ENCODE measurements around the gene CAPN14. TPM values are rescaled to one million over a fixed set of nuclear protein-coding genes. Genes with fewer than 3 reads are reported as not detected.

The CAPN14 gene
- total RNA-seq, 1 experiment from 2014 or later: 0.24 TPM

DNA sequence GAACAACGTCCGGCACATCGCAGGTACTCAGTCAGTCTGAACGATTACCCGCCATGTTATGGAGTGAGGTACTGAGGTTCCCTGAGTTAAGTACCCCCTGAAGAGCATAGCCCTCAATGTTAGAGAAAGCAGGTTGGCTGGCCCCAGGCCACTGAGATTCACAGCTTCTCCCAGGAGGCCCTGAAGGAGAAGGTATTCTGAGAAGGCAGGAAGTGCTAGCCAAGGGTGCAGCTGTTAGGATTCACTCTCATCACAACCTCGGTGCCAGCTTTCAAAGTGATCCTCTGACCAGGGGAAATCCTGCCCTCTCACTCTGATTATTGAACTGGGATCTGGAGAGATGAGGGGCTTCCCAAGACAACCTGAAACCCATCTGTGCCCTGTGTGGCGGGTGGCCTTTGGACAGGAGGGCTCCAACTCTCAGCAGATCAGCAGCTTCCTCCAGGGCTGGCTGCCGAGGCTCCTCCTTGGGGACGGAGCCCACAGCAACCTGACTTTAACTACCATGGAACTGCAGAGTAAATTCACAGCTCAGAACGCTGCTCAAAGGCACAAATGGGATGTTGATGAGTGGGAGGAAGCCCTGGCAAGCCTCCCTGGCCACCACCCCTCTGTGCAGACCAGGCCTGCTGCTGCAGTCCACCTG, 24.4 kb upstream of the CAPN14 start:
- no peak for DNase-seq (ENCODE audit: low read depth)

DNA sequence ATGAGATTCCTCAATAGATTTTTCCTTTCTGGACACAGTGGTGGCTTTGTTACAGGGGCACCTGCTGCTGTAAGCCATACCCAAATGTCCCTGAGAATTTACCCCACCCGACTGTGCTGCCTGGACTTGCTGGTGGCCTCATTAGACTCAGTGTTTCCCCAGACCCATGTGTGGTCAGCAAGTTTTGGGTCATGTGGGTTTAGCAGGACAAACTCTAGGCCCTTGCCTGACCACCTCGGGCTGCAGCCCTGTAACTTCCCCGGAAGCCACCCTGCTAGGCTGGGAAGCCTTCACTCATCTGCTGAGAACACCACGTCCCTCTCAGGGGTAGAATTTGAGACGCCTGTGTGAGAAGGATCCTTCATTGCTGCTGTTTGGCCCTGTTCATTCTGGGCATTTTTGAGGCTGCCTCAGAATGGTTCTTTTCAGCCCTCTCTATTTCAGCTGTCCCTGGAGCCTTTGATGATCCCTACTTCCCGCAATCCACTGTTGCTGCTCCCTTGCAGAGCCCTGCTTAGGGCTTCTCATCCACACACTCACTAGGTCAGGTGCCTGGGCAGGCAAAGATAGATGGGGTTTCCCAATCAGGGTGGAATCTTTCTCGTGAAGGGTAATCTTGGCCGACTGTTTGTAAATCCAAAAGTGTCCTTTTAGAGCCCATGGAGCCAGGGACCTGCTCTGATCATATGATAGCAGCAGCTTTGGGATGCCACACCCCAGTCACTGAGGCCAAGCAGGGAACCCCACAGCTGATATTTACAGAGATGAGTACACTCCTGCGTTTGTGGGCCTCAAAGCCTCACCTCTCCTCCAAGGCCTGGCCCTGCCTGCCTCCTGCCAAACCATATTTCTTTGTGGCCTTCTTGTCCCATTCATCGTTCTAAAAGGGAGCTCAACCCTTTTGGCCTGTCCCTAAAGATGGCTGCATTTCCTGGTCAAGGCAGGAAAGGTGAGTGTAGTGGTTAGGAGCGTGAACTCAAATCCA, 23.4 kb upstream of the CAPN14 start:
- DNase-seq (ENCODE audit: low read depth): no peak

DNA sequence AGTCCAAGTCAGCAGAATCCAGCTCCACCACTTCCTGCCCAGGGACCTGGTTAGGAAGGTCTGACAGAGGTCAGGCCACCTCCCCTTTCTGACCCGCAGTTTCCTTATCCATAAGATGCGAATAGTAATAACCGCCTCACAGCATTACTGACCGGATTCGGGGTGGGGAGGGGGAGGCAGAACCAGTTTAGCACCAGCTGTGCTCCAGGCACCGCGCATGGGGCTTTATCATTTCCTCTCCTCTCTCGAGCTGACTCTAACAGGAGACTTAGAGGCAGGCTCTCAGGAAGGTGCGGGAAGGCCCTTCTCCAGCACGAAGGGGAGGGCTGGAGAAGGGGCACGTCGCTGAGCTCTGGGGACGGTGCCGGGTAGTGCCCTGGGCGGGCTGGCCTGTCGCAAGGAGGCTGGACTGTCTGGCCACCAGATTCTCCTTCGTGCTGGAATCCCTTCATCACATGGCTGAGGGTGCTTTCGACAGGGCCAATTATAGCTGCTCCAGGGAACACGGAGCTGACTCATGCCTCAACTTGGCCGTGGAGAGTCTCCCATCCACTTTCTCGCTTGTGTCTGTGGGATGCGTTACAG, 22.4 kb upstream of the CAPN14 start:
- no peak for DNase-seq (ENCODE audit: low read depth)

- DNase-seq (ENCODE audit: low read depth): no peak
Measured at GRCh38 chr2:31238906-31239592, 21.7 kb upstream of the CAPN14 start.

DNA sequence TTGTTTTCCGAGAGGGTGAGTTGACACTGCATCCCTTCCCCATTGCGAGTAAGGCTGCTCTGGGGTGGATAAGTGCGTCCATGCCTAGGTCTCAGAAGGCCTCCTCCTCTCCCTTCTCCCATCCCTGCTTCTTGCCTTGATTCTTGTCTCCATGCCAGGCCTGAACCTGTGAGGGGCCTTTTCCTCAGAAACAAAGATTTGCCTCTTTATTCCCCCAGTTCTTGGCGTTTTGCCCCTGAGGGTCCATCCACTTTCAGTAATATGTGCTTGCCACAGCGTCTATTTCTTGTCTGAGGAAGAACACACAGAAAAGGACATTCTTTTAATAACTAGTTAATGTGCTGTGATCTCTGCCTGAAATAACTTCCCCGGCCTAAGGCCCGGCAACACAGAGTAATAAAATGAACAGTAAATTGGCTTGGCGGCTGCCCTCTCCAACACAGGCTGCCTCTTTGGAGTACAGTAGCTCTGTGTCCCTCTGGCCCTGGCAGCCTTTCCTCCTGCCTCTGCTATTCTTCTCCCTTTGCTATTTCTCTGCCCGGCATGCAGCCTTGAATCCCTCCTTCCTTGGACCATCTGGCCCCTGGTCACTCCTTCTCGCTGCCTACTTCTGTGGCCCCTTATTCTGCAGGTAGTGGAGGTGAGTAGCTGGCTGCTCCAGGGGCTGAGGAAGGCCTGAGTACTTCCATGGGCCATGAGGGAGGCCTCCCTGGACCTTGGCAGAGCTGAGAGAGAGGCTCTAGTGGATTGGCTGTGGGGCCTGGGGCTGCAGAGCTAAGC, 21.0 kb upstream of the CAPN14 start:
- DNase-seq (ENCODE audit: low read depth): no peak

DNA sequence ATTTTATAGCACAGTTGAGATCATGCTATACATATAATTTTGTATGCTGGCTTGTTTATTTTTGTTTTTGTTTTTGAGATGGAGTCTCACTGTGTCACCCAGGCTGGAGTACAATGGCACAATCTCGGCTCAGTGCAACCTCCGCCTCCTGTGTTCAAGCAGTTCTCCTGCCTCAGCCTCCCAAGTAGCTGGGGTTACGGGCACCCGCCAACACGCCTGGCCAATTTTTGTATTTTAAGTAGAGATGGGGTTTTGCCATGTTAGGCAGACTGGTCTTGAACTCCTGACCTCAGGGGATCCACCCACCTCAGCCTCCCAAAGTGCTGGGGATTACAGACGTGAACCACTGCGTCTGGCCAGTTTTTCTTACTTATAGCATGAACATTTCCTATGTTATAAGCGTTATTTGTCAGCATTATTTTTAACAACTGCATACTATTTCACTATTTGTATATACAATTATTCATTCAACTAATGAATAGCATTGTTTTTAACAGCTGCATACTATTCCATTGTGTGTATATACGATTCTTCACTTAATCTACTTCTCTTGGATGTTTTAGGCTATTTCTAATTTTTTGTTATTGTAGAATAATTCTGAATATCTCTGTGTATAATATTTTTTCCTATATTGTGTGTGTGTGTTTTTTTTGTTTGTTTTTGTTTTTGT, 20.2 kb upstream of the CAPN14 start:
- DNase-seq (ENCODE audit: low read depth): no peak

DNA sequence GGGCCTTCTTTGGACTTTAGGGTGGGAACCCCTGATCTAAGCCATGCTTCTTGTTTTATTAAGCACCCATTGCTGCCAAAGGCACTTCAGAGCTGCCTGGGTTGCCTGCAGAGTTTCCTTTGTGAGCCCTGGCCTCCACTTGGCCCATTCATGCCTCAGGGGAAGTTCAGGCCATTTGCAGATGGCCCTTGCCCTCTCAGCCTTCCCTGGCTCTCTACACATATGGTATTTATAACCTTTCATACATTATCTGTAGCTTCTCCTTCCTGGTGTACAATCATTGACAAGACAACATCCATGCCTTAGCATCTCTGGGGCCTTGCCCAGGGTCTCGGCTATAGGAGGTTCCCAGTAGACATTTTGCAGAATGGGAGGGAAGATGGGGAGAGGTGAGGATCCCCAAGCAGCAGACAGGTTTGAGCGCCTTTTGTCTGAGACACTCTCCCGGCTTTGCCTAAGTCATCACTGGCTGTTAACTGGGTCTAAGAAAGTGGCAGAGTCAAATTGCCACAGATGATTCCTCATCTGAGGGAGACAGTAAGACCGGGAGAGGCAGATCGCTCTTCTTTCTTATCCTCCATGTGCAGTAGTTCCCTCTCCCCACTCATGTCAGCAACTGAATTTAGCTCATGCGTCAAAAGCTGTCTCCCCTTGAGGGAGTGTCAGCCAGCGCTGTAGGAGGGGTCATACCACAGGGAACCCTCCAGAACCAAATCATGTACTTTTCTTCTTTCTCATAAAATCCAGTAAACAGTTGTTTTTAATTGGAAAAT, 19.3 kb upstream of the CAPN14 start:
- no peak for DNase-seq (ENCODE audit: low read depth)

DNA sequence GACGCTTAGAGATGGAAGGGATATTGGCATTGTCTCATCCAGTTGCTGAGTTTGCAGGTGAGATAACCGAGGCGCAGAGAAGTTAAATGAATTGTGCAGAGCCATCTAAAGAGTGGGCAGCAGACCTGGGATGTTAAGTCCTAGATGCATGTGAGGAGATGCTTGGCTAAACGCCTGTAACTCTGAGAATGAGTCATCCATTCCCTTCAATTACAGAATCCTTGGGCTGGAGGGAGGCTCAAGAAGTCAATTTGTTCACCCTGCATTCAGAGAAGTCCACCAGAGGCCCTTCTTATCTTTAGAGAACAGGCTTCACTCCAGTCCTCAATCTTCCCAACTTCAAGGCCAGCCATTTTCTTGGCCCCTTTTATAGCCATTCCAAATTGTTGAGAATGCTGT, 18.2 kb upstream of the CAPN14 start:
- DNase-seq (ENCODE audit: low read depth): peak; percentile 79

- no peak for DNase-seq (ENCODE audit: low read depth)
Measured at GRCh38 chr2:31234683-31235503, 17.6 kb upstream of the CAPN14 start.

- DNase-seq (ENCODE audit: low read depth): peak; percentile 95
Measured at GRCh38 chr2:31233741-31234682, 16.7 kb upstream of the CAPN14 start, which contains the start of gene EHD3. EHD3 (plus strand) TSS chr2:31234152; CDS start chr2:31234622, 470 bp downstream.

GRCh38 chr2:31233231-31233630, 15.9 kb upstream of the CAPN14 start:
- DNase-seq (ENCODE audit: low read depth): no peak

DNA sequence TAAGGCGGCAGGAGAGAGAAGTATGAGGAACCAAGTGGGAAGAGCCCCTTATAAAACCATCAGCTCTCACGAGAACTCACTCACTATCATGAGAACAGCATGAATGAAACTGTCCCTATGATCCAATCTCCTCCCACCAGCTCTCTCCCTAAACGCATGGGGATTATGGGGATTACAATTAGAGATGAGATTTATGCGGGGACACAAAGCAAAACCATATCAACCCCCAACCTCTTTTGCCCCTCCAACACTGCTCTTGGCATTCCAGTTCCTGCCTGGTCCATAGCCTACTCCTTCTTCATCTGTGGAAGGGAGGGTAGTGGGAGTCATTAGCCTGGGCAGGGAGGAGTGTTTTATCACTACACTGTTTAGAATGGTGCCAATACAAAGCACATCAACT, 15.3 kb upstream of the CAPN14 start:
- DNase-seq (ENCODE audit: low read depth): no peak

- no peak for DNase-seq (ENCODE audit: low read depth)
Measured at GRCh38 chr2:31231571-31232302, 14.4 kb upstream of the CAPN14 start.

- DNase-seq (ENCODE audit: low read depth): no peak
Measured at GRCh38 chr2:31230751-31231150, 13.4 kb upstream of the CAPN14 start.

DNA sequence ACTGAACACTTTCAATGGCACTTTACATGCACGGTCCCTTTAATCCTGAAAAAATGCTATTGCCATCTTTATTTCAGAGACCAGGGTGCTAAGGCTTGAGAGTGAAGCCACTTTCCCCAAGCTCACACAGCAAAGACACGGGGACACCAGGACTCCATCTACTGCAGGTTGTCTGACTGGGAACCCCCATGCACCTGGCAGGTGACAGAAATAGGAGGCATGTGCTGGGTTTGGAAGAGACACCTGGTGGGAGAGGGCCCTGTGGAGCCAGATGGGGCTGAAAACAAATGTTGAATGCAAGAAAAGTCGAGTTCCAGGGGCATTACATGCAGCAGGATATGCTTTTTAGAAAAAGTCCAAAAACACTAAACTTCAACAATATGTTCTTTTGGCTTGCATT, 11.4 kb upstream of the CAPN14 start:
- no peak for DNase-seq (ENCODE audit: low read depth)

DNA sequence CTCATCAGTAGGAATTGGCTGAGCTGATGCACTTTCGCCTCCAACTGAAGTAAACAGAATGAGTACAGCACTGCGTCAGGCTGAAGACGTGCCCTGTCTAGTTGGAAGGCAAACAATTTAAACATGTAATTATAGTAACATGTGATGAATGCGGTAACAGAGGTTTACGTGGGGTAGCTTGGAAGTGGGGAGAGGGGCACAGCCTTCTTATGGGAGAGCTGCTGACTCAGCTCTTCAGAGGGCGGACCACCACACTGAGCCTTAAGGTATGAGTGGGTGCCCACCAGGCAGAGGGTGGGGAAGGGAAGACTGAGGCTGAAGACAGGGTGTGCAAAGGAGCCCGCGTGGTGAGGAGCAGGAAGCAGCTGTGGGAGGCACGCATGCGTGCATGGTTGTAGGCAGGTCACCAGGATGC, 10.4 kb upstream of the CAPN14 start:
- no peak for DNase-seq (ENCODE audit: low read depth)

GRCh38 chr2:31227110-31227509, 9.8 kb upstream of the CAPN14 start:
- no peak for DNase-seq (ENCODE audit: low read depth)
